ENCODE results near the gene CNOT10.
"Not testable (repeated sequence)": the region's sequence is repeated elsewhere in the genome, so short reads cannot be mapped to it uniquely, and the experiment has no call there.

The CNOT10 gene

DNA sequence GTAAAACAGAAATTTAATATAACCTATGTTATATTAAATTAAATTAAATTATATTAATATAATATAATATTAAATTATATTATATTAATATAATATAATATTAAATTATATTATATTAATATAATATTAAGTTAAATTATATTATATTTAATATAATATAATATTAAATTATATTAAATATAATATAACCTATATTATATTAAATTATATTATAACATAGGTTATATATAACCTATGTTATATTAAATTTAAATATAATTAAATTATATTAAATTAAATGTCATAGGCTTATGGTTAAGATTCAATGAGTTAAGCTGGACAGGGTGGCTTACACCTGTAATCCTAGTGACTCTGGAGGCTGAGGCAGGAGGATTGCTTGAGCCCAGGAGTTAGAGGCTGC is 40.6 kb upstream of the CNOT10 start:
- no peak overlapping the region for H3K4me3 ChIP-seq (ENCODE audit: low read depth, low read length)
- TF ChIP-seq, protein P1, sequence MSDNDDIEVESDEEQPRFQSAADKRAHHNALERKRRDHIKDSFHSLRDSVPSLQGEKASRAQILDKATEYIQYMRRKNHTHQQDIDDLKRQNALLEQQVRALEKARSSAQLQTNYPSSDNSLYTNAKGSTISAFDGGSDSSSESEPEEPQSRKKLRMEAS (IDR thresholded peaks at IDR 0.05; ENCODE audit: low read depth, low read length): no peak
- TF ChIP-seq MYC (IDR thresholded peaks at IDR 0.05; ENCODE audit: low read depth, low read length) (no peak), POLR2A (IDR thresholded peaks at IDR 0.05; ENCODE audit: extremely low read depth, insufficient read length) (no peak)
- TF ChIP-seq, protein P2, sequence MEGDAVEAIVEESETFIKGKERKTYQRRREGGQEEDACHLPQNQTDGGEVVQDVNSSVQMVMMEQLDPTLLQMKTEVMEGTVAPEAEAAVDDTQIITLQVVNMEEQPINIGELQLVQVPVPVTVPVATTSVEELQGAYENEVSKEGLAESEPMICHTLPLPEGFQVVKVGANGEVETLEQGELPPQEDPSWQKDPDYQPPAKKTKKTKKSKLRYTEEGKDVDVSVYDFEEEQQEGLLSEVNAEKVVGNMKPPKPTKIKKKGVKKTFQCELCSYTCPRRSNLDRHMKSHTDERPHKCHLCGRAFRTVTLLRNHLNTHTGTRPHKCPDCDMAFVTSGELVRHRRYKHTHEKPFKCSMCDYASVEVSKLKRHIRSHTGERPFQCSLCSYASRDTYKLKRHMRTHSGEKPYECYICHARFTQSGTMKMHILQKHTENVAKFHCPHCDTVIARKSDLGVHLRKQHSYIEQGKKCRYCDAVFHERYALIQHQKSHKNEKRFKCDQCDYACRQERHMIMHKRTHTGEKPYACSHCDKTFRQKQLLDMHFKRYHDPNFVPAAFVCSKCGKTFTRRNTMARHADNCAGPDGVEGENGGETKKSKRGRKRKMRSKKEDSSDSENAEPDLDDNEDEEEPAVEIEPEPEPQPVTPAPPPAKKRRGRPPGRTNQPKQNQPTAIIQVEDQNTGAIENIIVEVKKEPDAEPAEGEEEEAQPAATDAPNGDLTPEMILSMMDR (IDR thresholded peaks at IDR 0.05; ENCODE audit: low read depth, low read length): no peak
- DNase-seq (ENCODE audit: low read depth): no peak

DNA sequence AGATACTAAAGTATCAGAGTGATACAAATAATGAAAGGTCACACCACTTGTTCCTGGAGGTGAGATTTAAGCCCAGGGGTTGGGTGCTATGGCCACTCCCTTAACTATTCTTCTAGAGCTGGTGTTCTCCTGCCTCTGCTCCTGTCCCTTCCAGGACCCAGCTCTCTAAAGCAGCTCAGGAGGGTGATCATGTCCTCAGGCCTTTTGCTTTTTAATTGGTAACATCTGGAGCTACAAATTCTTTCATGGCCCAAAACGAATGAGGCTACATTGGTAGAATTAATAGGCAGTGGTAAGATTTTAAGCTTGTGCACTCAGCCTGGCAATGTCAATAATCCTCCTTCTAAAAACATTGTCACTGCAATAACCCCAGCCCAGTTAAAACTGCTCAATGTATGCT is 38.2 kb upstream of the CNOT10 start:
- DNase-seq (ENCODE audit: low read depth): no peak
- TF ChIP-seq, protein P2 (IDR thresholded peaks at IDR 0.05; ENCODE audit: low read depth, low read length): no peak
- no peak for TF ChIP-seq POLR2A (IDR thresholded peaks at IDR 0.05; ENCODE audit: extremely low read depth, insufficient read length)
- TF ChIP-seq, protein P1 (IDR thresholded peaks at IDR 0.05; ENCODE audit: low read depth, low read length): no peak
- TF ChIP-seq MYC (IDR thresholded peaks at IDR 0.05; ENCODE audit: low read depth, low read length): no peak
- no peak overlapping the region for H3K4me3 ChIP-seq (ENCODE audit: low read depth, low read length)

DNA sequence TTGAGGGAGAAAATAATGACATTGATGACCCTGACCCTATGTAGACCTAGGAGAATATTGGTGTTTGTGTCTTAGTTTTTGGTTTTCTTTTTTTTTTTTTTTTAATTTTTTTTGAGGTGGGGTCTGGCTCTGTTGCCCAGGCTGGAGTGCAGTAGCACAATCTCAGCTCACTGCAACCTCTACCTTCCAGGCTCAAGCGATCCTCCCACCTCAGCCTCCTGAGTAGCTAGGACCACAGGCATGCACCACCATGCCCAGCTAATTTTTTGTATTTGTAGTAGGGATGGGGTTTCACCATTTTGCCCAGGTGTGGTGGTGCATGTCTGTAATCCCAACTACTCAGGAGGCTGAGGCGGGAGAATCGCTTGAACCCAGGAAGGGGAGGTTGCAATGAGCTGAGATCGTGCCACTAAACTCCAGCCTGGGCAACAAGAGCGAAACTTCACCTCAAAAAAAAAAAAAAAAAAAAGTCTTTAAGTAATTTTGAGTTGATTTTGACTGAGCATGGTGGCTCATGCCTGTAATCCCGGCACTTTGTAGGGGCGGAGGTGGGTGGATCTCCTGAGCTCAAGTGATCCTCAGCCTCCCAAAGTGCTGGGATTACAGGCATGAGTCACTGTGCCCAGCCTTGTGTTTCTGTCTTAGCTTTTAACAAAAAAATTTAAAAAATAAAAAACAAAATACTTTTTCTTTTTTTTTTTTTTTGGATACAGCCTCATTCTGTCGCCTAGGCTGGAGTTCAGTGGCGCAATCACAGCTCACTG is 32.5 kb upstream of the CNOT10 start:
- DNase-seq (ENCODE audit: low read depth); H3K4me3 ChIP-seq (ENCODE audit: low read depth, low read length): not testable (repeated sequence)

DNA sequence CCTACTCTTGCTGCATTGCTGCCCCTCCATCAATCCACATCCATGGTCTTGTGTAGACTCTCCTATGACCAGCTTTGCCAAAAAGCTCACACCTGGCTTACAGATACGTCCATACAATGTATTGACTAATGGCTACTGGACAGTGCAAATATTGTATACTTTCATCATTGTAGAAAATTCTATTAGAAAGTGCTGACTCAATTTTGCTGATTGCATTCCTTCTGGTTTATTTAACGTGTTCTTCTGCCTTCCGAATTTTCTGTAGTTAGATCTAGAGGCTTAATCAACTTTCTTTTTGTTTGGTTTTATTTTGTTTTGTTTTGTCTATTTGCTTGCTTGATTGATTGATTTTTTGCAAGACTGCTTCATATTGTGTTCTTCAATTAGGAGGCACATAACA is 29.8 kb upstream of the CNOT10 start:
- TF ChIP-seq, protein P2 (IDR thresholded peaks at IDR 0.05; ENCODE audit: low read depth, low read length): no peak
- TF ChIP-seq POLR2A (IDR thresholded peaks at IDR 0.05; ENCODE audit: extremely low read depth, insufficient read length): no peak
- no peak overlapping the region for H3K4me3 ChIP-seq (ENCODE audit: low read depth, low read length)
- DNase-seq (ENCODE audit: low read depth): no peak

DNA sequence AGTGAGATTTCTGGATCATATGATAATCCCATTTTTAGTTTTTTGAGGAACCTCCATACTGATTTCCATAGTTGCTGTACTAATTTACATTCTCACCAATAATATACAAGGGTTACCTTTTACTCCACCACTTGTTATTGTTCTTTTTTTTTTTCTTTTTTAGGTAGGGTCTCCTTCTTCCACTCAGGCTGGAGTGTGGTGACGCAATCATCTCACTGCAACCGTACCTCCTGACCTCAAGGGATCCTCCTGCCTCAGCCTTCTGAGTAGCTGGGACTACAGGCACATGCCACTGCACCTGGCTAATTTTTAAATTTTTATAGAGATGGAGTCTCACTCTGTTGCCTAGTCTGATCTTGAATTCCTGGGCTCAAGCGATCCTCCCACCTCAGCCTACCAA is 24.4 kb upstream of the CNOT10 start:
- no peak overlapping the region for H3K4me3 ChIP-seq (ENCODE audit: low read depth, low read length)
- DNase-seq (ENCODE audit: low read depth): no peak
- TF ChIP-seq, protein P2 (IDR thresholded peaks at IDR 0.05; ENCODE audit: low read depth, low read length): no peak
- TF ChIP-seq, protein P1 (IDR thresholded peaks at IDR 0.05; ENCODE audit: low read depth, low read length): no peak
- TF ChIP-seq MYC (IDR thresholded peaks at IDR 0.05; ENCODE audit: low read depth, low read length) (no peak), POLR2A (IDR thresholded peaks at IDR 0.05; ENCODE audit: extremely low read depth, insufficient read length) (no peak)

DNA sequence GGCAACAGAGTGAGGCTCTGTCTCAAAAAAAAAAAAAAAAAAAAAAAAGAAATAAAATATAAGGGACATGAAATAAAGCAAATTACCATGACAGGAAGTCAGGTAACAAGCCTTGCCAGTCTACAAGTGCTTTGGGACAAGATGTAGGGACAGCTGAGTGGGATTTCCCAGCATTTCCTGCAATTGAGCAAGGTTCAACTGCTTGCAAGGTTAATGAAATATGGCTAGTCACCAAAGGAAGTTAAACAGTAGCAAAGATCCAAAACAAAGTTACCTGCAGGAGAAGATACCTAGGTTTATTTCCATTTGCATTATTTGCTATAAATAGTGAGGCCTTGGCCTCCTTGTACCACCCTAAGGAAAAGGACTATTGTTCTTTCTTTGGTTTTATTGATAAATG is 22.3 kb upstream of the CNOT10 start:
- no peak overlapping the region for H3K4me3 ChIP-seq (ENCODE audit: low read depth, low read length)
- TF ChIP-seq, protein P1 (IDR thresholded peaks at IDR 0.05; ENCODE audit: low read depth, low read length): no peak
- no peak for TF ChIP-seq POLR2A (IDR thresholded peaks at IDR 0.05; ENCODE audit: extremely low read depth, insufficient read length)
- TF ChIP-seq, protein P2 (IDR thresholded peaks at IDR 0.05; ENCODE audit: low read depth, low read length): no peak
- TF ChIP-seq MYC (IDR thresholded peaks at IDR 0.05; ENCODE audit: low read depth, low read length): no peak
- no peak for DNase-seq (ENCODE audit: low read depth)

DNA sequence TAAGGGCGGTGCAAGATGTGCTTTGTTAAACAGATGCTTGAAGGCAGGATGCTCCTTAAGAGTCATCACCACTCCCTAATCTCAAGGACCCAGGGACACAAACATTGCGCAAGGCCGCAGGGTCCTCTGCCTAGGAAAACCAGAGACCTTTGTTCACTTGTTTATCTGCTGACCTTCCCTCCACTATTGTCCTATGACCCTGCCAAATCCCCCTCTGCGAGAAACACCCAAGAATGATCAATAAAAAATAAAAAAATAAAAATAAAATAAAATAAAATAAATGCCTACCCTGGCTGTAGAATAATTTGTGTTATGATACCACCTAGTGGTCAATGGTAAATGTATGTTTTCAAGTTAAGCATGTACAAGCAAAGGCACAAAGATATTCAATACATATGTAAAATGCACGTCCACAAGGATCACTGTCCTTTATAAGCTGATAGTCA is 20.3 kb upstream of the CNOT10 start:
- H3K4me3 ChIP-seq (ENCODE audit: low read depth, low read length): not testable (repeated sequence)
- DNase-seq (ENCODE audit: low read depth): peak; percentile 52

Measured in NB4 (cell line).